Thyroid gland (tissue), 4 donors: ENCODE results near the gene ARL8B.

Experiments
- CTCF ChIP-seq, 6 experiments: fragments of 200-600 bp in 3 of 6; fragments of 450-650 bp in 3 of 6; sonication (generic) in 3 of 6; IDR thresholded peaks; one replicate each; pipeline ENCODE4 v1.5.1; 2016 to 2019; ENCODE audit warnings: antibody characterized with exemption in 6 of 6, mild to moderate bottlenecking in 2 of 6, inconsistent platforms in 1 of 6, moderate library complexity in 1 of 6
- POLR2A ChIP-seq, 2 donors: fragments of 450-650 bp; IDR thresholded peaks; one replicate each; pipeline ENCODE4 v1.6.1; 2017; ENCODE audit warnings: antibody characterized with exemption in 2 of 2, mild to moderate bottlenecking in 2 of 2, moderate library complexity in 1 of 2

- no peak for TF ChIP-seq CTCF (IDR thresholded peaks at IDR 0.05)
- no peak for TF ChIP-seq POLR2A (IDR thresholded peaks at IDR 0.05)
These were observed 48.9 kb downstream of the ARL8B start for GRCh38 chr3:5170975-5171374.
